Coronary artery (tissue), 2 donors: Measurements from ENCODE around the gene VRK1.
A peak's percentile ranks its signal among the peaks of the same experiment; 100 is the strongest.

Source experiments
- DNase-seq: peaks from one replicate; pipeline ENCODE4 v3.0.0-alpha.2; 2017; ENCODE audit warnings: low spot score
- H3K27ac ChIP-seq, 2 donors: fragments of 200-600 bp; sonication (generic); one replicate each; pipeline ENCODE4 v1.5.1; 2016 to 2019
- H3K4me3 ChIP-seq: fragments of 200-600 bp; sonication (generic); 2 replicates; pipeline ENCODE4 v1.5.1; 2016; ENCODE audit warnings: mild to moderate bottlenecking, moderate library complexity
- TF ChIP-seq, protein P1 (sequence below): fragments of 200-600 bp; sonication (generic); IDR thresholded peaks from one replicate; pipeline ENCODE4 v1.5.1; 2019; ENCODE audit warnings: antibody characterized with exemption

The VRK1 gene

DNA sequence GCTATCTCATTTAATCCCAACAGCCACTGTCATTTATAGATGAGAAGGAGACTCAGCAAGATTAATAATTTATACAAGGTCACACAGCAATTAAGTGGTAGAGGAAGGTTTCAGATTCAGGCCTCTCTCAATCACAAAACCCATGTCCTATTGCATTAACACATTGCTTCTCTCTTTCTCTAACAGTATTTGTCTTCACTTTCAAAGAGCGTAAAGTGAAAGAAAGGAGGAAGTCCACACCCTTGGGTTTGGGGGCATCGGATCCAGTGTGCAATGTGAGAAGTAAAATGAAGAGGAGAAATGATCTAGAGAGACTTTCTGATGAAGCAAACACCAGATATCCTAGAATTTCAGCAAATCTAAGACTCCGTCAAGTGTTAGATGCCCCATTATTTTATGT is 7.0 kb upstream of the VRK1 start:
- DNase-seq: no peak
- H3K4me3 ChIP-seq: no peak overlapping the region
- TF ChIP-seq, protein P1, sequence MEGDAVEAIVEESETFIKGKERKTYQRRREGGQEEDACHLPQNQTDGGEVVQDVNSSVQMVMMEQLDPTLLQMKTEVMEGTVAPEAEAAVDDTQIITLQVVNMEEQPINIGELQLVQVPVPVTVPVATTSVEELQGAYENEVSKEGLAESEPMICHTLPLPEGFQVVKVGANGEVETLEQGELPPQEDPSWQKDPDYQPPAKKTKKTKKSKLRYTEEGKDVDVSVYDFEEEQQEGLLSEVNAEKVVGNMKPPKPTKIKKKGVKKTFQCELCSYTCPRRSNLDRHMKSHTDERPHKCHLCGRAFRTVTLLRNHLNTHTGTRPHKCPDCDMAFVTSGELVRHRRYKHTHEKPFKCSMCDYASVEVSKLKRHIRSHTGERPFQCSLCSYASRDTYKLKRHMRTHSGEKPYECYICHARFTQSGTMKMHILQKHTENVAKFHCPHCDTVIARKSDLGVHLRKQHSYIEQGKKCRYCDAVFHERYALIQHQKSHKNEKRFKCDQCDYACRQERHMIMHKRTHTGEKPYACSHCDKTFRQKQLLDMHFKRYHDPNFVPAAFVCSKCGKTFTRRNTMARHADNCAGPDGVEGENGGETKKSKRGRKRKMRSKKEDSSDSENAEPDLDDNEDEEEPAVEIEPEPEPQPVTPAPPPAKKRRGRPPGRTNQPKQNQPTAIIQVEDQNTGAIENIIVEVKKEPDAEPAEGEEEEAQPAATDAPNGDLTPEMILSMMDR: no peak
- H3K27ac ChIP-seq: no peak overlapping the region

DNA sequence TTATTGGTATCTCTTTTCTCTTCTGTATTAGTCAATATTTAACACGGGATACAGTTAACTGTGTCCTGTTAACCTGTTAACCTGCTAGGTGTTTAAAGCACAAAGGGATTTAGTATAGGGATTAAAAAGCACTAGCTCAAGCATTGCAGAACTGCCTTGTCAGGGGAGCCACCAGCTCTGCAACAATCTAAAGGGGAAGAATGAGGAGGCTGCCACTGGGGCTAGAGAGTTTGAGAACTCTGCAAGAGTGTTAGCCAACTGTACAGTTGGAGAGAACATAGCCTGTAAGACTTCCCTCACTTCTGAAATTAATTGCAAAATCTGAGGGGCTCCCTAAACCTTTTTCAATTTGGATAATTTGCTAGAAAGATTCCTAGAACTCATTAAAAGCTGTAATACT is 6.5 kb upstream of the VRK1 start:
- DNase-seq: no peak
- Histone ChIP-seq H3K4me3 (no peak overlapping the region), H3K27ac (no peak overlapping the region)
- TF ChIP-seq, protein P1: no peak

DNA sequence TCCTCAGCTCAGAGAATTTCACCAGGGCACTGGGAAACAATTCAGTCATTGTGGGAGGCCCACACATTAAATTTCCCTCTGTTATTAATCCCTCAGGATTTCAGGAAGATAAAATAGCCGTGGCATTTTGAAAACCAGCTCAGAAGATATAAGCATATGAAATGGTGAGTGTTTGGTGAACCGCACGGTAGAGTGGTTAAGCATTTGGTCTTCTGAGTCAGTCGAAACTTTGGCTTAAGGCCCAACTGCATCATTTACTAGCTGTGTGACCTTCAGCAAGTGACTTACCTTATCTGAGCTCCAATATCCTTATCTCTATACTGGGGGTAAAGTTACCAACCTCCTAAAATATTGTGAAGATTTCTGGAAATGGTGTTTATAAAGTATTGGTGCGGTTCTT is 5.2 kb upstream of the VRK1 start:
- H3K27ac ChIP-seq: no peak overlapping the region
- TF ChIP-seq, protein P1: no peak
- no peak for DNase-seq
- no peak overlapping the region for H3K4me3 ChIP-seq

DNA sequence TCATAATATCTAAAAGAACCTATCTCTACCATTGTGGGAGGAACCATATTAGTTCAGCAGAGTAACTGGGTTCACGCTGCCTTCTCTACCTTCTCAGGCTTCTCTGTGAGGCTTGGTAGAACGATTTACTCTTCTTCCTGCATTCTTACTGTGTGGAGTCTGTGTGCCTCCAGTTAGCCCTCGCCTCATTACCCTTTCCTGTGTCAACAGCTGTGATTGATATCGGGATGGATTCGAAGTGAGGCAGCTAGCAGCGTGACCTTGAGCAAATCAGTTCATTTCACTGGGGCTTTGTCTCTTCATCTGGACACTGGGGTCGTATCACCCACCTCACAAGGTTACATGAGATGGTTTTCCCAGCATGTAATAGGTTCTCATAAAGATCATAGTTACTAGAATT is 4.6 kb upstream of the VRK1 start:
- TF ChIP-seq, protein P1: no peak
- Histone ChIP-seq H3K27ac (no peak overlapping the region), H3K4me3 (no peak overlapping the region)
- no peak for DNase-seq

DNA sequence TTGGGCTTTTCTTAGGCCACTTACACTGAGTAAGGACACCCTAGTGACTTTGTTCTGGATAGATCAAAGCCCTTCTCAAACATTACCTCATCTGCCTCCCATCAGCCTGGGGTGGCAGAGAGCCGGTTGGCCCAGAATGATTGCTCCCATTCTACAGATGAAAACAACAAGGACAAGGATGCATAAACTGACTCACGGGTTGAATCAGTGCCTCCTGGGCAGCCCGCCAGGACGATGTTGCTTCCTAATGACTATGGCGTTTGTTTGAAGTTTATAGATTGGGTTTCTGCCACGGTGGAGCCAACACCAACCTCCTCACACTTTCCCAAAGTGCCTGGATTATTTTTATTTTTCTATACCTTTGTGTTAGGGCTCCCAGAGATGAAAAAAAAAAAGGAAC is 3.6 kb upstream of the VRK1 start:
- Histone ChIP-seq H3K4me3 (no peak overlapping the region), H3K27ac (no peak overlapping the region)
- TF ChIP-seq, protein P1: no peak
- no peak for DNase-seq

DNA sequence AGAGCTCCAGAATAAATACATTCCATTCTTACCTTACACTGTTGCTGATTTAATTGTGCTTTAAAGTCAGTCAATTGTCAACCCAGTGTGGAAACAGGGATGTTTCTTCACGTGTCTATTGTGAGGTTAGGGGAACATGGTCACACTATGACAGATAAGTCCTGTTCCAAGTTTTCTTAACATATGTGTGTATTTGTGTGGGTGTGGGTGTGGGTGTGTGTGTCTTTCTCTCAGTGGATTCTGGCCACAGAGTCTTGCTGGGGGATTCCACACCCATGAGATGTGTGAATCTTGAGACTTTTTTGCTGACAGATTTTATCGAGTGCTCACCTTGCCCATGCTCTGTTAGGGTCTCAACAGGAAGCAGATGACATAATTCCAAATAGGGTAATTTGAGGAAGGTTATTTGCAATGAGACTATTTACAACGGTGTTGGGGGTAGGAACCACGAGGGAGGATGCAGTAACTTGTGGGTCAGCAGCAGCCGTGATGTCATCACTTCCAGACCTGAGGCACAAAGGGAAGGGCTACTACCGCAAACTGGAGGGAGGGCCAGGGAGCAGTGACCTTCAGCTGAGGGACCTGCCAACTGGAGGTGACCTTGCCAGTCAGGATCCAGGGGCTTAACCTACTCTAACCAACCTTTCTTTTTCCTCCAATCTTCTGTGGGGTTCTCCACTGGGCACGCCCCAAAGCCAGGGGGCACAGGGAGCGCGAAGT is 1.9 kb upstream of the VRK1 start:
- TF ChIP-seq, protein P1: no peak
- Histone ChIP-seq H3K4me3 (no peak overlapping the region), H3K27ac (no peak overlapping the region)
- DNase-seq: no peak

DNA sequence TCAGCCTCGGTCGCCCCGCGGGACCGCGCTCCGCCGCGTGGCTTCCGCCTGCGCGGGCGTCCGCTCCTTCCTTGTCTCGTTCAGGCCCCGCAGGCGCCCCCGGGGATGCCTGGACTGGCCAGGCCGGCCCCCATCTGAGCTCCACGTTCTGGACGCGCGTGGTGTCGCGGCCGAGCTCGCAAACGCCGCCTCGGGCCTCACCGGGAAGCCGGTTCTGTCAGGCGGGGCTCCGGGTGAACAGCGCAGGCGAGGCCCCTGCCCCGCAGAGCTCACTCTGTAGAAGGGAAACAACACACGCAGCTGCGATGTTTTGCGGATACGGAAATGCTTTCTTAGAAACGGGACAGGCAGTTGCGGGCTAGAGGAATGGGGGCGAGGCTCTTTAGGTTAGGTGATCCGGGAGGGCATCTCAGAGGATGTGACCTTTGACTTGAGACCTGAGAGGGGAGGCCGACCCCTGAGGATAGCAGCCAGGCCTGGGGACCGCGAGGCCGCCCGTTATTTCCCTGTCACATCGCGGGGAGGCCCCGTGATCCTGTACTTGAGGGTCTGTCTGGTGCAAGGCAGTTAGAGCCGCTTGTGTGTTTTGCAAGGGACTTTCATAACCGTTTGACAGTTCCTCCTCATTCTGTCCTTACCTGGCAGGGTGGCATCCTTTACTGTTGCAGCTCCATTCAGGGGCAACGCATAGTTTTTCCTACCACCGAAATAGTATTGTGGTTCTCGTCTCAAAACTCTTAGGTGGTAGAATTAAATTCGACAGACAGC is 584 bp downstream of the VRK1 start:
- peak overlapping the region in 1 of 2 donors; percentile 17 for H3K27ac ChIP-seq
- TF ChIP-seq, protein P1: no peak
- DNase-seq: no peak
- H3K4me3 ChIP-seq: peak overlapping the region; percentile 74
